Chondrocyte (in vitro differentiated cells): Measurements from ENCODE around the gene FMNL2. TPM values are rescaled to one million over a fixed set of nuclear protein-coding genes. Genes with fewer than 3 reads are reported as not detected.

Source experiments
- DNase-seq: peaks from one replicate; pipeline ENCODE4 v3.0.0; 2021; ENCODE audit warnings: mixed read lengths, low spot score
- H3K27ac Mint-ChIP-seq: one replicate; pipeline ENCODE4 v1.8.0; 2021; ENCODE audit warnings: mild to moderate bottlenecking, moderate library complexity, mixed read lengths; ENCODE audit not compliant: unreplicated experiment
- H3K27me3 Mint-ChIP-seq: 2 replicates; pipeline ENCODE4 v1.8.0; 2021; ENCODE audit warnings: low read depth, mixed read lengths
- H3K36me3 Mint-ChIP-seq: 2 replicates; pipeline ENCODE4 v1.8.0; 2021; ENCODE audit warnings: low read depth, mixed read lengths
- H3K4me1 Mint-ChIP-seq: 2 replicates; pipeline ENCODE4 v1.8.0; 2021; ENCODE audit warnings: low read depth, mild to moderate bottlenecking, mixed read lengths
- H3K4me3 Mint-ChIP-seq: one replicate; pipeline ENCODE4 v1.8.0; 2021; ENCODE audit warnings: mild to moderate bottlenecking, moderate library complexity, mixed read lengths; ENCODE audit not compliant: unreplicated experiment
- H3K9me3 Mint-ChIP-seq: 2 replicates; pipeline ENCODE4 v1.8.0; 2021; ENCODE audit warnings: low read depth, mixed read lengths
- CTCF ChIP-seq: fragments of 200-600 bp; sonication (generic); IDR thresholded peaks from 2 replicates; pipeline ENCODE4 v1.5.0; 2021; ENCODE audit warnings: antibody characterized with exemption, mild to moderate bottlenecking, moderate library complexity
- total RNA-seq: library from RNA; stranded (reverse); gene quantifications from 3 replicates; pipeline ENCODE4 v1.2.1, GENCODE V29; 2021

Gene FMNL2
- total RNA-seq, 1 donor from 2014 or later: 33.9 TPM

DNA sequence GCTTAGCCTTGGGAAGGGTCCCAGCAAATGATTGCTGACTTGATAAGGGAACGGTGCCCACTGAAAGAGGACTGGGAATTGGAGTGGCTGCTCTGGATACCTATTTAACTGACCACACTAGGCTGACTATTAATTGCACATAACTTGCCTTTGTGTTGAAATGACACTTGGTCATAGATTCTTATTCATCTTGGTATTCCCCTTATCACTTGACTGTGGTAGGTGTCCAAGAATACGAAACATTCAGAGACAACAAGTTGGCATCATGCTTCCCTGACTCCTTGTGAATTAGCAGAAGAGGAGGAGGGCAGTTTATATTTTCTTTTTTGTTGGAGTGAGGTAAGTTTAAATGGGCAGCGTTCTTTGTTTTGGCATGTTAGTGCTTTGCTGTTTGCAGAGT lies 13.4 kb downstream of the FMNL2 start:
- Mint-ChIP-seq H3K9me3 (no peaks in the 10 kb centered on the region), H3K27ac (no peak overlapping the region), H3K27me3 (no peaks in the 10 kb centered on the region), H3K4me1 (peaks cover 4% of the 10 kb centered on the region), H3K4me3 (no peak overlapping the region), H3K36me3 (peaks cover 4% of the 10 kb centered on the region)
- DNase-seq: no peak
- TF ChIP-seq CTCF: no peak

DNA sequence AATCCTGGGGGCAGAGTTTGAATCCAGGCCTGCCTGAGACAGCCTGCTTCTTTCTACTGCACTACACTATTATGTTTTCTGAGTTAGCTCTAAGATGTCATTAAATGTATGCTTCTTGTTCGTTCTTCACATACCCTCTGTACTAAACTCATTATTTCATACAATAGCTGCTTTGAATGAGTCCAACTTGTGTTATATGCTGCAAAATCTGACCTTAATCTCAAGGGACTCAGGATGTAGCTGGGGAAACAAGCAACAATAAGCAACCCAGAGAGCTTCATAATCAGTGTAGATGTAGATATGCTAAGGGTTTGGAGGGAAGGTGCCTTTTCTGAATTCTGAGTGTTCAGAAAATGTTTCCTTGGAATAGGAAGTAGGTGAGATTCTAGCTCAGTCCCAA lies 14.4 kb downstream of the FMNL2 start:
- Mint-ChIP-seq H3K4me1 (peaks cover 14% of the 10 kb centered on the region), H3K9me3 (no peaks in the 10 kb centered on the region), H3K36me3 (no peaks in the 10 kb centered on the region), H3K4me3 (no peak overlapping the region), H3K27ac (no peak overlapping the region), H3K27me3 (no peaks in the 10 kb centered on the region)
- no peak for TF ChIP-seq CTCF
- DNase-seq: no peak

DNA sequence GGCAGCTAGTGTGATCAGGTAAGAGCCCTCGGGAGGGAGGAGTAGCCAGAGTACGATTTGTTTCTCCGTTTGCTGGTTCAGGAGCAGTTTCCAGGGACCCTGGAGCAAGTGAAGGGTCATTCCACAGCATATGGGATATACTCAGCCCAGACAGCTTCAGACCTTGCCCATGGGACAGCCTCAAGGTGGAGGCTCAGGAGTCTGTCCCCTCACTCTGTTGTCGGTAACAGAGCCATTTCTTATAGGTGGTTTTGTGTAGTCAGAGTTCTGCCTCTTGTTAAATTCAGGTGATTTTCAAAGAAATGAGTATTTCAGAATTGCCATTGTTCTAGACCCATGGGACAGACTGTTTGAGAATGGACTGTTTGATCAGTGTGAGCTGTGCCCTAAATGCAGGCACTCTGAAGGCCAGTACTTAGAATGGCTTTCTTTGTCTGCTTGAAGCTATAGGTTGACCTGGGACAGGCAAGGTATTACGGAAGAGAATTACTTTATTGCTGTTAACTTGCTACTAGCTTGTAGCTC lies 15.2 kb downstream of the FMNL2 start:
- H3K4me1 Mint-ChIP-seq: peaks cover 22% of the 10 kb centered on the region
- no peak for TF ChIP-seq CTCF
- no peak overlapping the region for H3K27ac Mint-ChIP-seq
- no peaks in the 10 kb centered on the region for H3K36me3 Mint-ChIP-seq
- H3K4me3 Mint-ChIP-seq: no peak overlapping the region
- no peaks in the 10 kb centered on the region for H3K27me3 Mint-ChIP-seq
- DNase-seq: no peak
- H3K9me3 Mint-ChIP-seq: no peaks in the 10 kb centered on the region

DNA sequence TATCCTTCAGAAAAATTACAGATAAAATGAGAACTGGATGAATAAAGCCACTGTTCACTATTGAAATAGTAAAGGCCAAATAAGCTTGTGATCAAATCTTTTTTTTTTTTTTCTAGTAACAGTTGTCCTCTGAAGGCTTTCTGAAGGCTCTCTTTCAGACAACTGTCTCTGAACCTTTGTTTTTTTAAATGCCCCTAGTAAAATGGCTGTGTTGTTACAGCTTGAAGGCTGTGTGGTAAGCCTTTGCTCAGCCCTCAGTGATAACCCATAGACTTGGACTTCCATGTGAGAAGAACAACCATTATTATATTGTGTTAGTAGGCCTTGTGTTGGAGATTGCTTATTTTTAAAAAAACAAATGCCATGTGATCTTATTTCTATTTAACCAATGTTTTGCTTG lies 17.6 kb downstream of the FMNL2 start:
- H3K4me3 Mint-ChIP-seq: no peak overlapping the region
- no peak for DNase-seq
- peaks cover 29% of the 10 kb centered on the region for H3K4me1 Mint-ChIP-seq
- no peaks in the 10 kb centered on the region for H3K36me3 Mint-ChIP-seq
- no peaks in the 10 kb centered on the region for H3K9me3 Mint-ChIP-seq
- no peak for TF ChIP-seq CTCF
- H3K27ac Mint-ChIP-seq: no peak overlapping the region
- H3K27me3 Mint-ChIP-seq: no peaks in the 10 kb centered on the region

- peaks cover 2% of the 10 kb centered on the region for H3K36me3 Mint-ChIP-seq
- H3K4me3 Mint-ChIP-seq: no peak overlapping the region
- no peak for DNase-seq
- TF ChIP-seq CTCF: no peak
- H3K27ac Mint-ChIP-seq: no peak overlapping the region
- H3K9me3 Mint-ChIP-seq: no peaks in the 10 kb centered on the region
- H3K4me1 Mint-ChIP-seq: peaks cover 29% of the 10 kb centered on the region
- H3K27me3 Mint-ChIP-seq: no peaks in the 10 kb centered on the region
Observed at GRCh38 chr2:152353364-152353763, 18.4 kb downstream of the FMNL2 start.
